Stromal cell of bone marrow (primary cell): ENCODE results near the gene TRNAU1AP.

Source experiments
- DNase-seq: peaks from one replicate; pipeline ENCODE4 v3.0.0-alpha.2; 2012; ENCODE audit warnings: low read depth

TRNAU1AP gene

DNA sequence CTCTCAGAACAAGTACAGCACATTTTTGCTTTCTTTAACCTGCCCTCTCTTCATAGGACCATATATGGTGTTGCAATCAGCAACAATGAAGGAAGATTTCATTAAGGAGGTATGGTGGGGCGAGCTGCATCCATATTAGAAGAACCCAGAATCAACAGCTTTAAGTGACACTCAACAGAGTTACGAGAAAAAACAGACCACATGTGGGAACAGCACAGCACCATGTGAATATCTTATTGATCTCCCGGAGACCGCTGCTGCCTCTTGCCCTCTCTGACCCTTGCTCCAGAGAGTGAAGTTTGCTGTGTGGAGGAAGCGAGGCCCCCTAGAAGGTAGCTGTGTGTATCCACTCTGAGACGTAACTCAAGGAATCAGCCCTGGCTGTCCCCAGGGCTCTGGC is 52.1 kb downstream of the TRNAU1AP start:
- no peak for DNase-seq

DNA sequence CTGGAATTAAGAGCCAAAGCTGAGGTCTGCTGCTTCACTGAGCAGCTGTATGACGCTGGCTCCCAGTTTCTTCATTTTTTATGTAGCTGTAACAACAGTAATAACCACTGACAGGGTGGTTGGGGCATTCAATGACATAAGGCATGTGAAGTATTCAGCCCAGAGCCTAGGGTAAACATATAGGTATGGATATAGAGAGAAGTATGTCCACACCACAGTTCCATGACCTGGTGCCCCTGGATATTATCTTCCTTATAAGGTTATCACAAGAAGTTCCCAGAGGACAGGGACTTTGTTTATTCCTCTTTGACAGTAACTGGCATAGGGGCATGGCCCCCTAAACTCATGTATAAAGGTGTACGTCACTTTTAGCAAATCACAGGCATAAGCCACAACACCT is 53.9 kb downstream of the TRNAU1AP start:
- no peak for DNase-seq

DNA sequence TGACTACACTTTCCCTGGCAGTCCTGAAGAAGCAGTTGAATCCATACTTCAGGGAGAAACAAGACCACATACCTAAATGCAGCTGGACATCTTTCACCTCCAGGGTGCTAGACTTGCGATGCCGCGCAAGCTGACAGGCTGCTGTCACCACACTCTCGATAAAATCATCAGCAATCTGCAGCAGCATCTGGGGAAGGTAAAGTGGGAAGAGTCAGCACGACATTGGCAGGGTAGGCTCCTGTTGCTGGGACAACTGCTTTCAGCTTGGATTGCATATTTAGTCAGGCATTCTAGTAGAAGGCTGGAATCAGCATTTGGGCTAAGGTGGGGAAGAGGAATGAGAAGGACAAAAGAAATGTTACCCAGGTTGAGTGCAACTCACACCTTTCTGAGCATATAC is 60.3 kb downstream of the TRNAU1AP start:
- DNase-seq: no peak
